Measurements from ENCODE around the gene MTHFD1. TPM values are rescaled to one million over a fixed set of nuclear protein-coding genes. Genes with fewer than 3 reads are reported as not detected.
"Not testable (repeated sequence)": the region's sequence is repeated elsewhere in the genome, so short reads cannot be mapped to it uniquely, and the experiment has no call there.

MTHFD1 gene
- 171 TPM for polyA plus RNA-seq (2013, experiment 1 of 2)
- 149 TPM for polyA plus RNA-seq (2013, experiment 2 of 2)

DNA sequence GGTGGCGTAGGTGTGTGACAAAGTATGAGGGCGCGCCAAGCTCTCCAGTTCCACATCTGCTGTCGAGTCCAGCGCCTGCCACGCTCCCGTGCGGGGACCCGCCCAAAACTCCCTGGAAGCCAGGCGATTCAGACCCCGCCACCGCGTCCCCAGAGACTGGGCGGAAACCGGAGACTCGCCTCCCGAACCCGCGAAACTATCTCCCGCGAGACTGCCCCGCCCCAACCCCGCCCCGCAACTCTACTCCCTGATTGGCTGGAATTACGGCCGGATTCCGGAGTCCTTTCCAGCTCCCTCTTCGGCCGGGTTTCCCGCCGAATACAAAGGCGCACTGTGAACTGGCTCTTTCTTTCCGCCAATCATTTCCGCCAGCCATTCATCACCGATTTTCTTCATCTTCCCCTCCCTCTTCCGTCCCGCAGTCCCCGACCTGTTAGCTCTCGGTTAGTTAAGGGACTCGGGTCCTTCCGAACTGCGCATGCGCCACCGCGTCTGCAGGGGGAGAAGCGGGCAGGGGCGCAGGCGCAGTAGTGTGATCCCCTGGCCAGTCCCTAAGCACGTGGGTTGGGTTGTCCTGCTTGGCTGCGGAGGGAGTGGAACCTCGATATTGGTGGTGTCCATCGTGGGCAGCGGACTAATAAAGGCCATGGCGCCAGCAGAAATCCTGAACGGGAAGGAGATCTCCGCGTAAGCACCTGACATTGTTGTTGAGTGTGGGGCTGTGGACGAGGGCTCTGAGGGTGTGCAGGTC, at the start of gene MTHFD1:
MTHFD1 (plus strand) TSS at position 572 of the 751 bp plus-strand sequence; CDS start at position 647, 75 bp downstream.
- H3K9me3 ChIP-seq (ENCODE audit: insufficient read depth, low read depth, low read length), result no peaks in the 10 kb centered on the region
- under 1% methylated on average over 58 of the region's 58 CpGs for WGBS
- no peaks in the 10 kb centered on the region for H3K27me3 ChIP-seq (ENCODE audit: insufficient read depth, low read length)
- peak within 1 kb of the TSS; percentile 77 for H3K4me3 ChIP-seq (ENCODE audit: low read length)
- H3K27ac ChIP-seq (ENCODE audit: low read depth, low read length), result peak within 1 kb of the TSS; percentile 94
- H3K4me1 ChIP-seq (ENCODE audit: insufficient read depth, low read length), result peaks cover 20% of the 10 kb centered on the region
- peak within 1 kb of the TSS; percentile 97 for H3K9ac ChIP-seq (ENCODE audit: low read depth, low read length)
- peaks cover 6% of the 10 kb centered on the region for H3K36me3 ChIP-seq (ENCODE audit: insufficient read depth, low read length)

- Histone ChIP-seq H3K9ac (ENCODE audit: low read depth, low read length) (peak overlapping the region; percentile 84), H3K27ac (ENCODE audit: low read depth, low read length) (peak overlapping the region; percentile 89), H3K9me3 (ENCODE audit: insufficient read depth, low read depth, low read length) (peaks cover 17% of the 10 kb centered on the region), H3K4me1 (ENCODE audit: insufficient read depth, low read length) (peaks cover 12% of the 10 kb centered on the region), H3K4me3 (ENCODE audit: low read length) (peak overlapping the region; percentile 89), H3K36me3 (ENCODE audit: insufficient read depth, low read length) (no peaks in the 10 kb centered on the region), H3K27me3 (ENCODE audit: insufficient read depth, low read length) (no peaks in the 10 kb centered on the region)
- WGBS, result under 1% methylated on average over 41 of the region's 49 CpGs
Observed at GRCh38 chr14:64338616-64339316, 49.4 kb upstream of the MTHFD1 start.

DNA sequence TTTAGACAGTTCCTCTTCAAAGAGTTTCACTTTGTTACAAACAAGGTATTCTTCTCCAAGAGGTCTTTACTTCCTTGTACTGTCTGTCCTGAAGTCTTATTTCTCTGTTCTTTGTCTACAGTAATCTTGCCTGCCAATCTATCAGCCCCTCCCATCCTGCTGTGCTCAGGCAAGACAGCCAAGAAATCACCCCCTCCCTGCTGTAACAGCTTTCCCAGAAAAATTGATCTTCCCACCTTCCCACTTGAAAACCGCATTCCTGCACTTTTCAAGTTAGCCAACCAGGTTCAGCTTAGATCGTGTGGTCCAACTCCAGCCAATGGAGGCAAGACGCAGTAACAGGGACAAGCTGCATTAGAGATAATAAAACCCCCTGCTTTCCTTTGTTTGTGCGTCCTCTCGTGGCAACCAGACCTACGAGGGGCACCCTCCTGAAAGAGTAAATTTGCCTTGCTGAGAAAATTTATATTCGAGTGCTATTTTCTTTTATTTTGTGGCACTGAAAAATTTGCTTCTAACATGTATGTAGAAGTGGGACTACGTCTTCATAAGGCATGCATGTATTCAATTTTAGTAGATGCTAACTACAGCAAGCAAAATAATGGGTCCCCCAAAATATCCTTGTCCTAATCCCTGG, 47.5 kb upstream of the MTHFD1 start:
- WGBS, result 90% methylated on average over 8 of the region's 8 CpGs
- Histone ChIP-seq H3K4me1 (ENCODE audit: insufficient read depth, low read length) (peaks cover 12% of the 10 kb centered on the region), H3K9ac (ENCODE audit: low read depth, low read length) (no peak overlapping the region), H3K27ac (ENCODE audit: low read depth, low read length) (no peak overlapping the region), H3K36me3 (ENCODE audit: insufficient read depth, low read length) (no peaks in the 10 kb centered on the region), H3K27me3 (ENCODE audit: insufficient read depth, low read length) (no peaks in the 10 kb centered on the region), H3K9me3 (ENCODE audit: insufficient read depth, low read depth, low read length) (peaks cover 17% of the 10 kb centered on the region), H3K4me3 (ENCODE audit: low read length) (no peak overlapping the region)

GRCh38 chr14:64347748-64348147, 40.4 kb upstream of the MTHFD1 start:
- 96% methylated on average over 3 of the region's 3 CpGs for WGBS
- Histone ChIP-seq H3K4me3 (ENCODE audit: low read length) (no peak overlapping the region), H3K27ac (ENCODE audit: low read depth, low read length) (no peak overlapping the region), H3K9me3 (ENCODE audit: insufficient read depth, low read depth, low read length) (no peaks in the 10 kb centered on the region), H3K36me3 (ENCODE audit: insufficient read depth, low read length) (no peaks in the 10 kb centered on the region), H3K4me1 (ENCODE audit: insufficient read depth, low read length) (no peaks in the 10 kb centered on the region), H3K9ac (ENCODE audit: low read depth, low read length) (no peak overlapping the region), H3K27me3 (ENCODE audit: insufficient read depth, low read length) (no peaks in the 10 kb centered on the region)

- Histone ChIP-seq H3K27ac (ENCODE audit: low read depth, low read length) (no peak overlapping the region), H3K4me3 (ENCODE audit: low read length) (no peak overlapping the region), H3K36me3 (ENCODE audit: insufficient read depth, low read length) (no peaks in the 10 kb centered on the region), H3K9ac (ENCODE audit: low read depth, low read length) (no peak overlapping the region), H3K27me3 (ENCODE audit: insufficient read depth, low read length) (no peaks in the 10 kb centered on the region), H3K9me3 (ENCODE audit: insufficient read depth, low read depth, low read length) (no peaks in the 10 kb centered on the region), H3K4me1 (ENCODE audit: insufficient read depth, low read length) (no peaks in the 10 kb centered on the region)
- 94% methylated on average over 5 of the region's 6 CpGs for WGBS
Observed at GRCh38 chr14:64349741-64350490, 38.2 kb upstream of the MTHFD1 start.

GRCh38 chr14:64363265-64363846, 24.8 kb upstream of the MTHFD1 start:
- Histone ChIP-seq H3K9me3 (ENCODE audit: insufficient read depth, low read depth, low read length) (no peaks in the 10 kb centered on the region), H3K27ac (ENCODE audit: low read depth, low read length) (no peak overlapping the region), H3K9ac (ENCODE audit: low read depth, low read length) (no peak overlapping the region), H3K4me1 (ENCODE audit: insufficient read depth, low read length) (no peaks in the 10 kb centered on the region), H3K27me3 (ENCODE audit: insufficient read depth, low read length) (no peaks in the 10 kb centered on the region), H3K4me3 (ENCODE audit: low read length) (no peak overlapping the region), H3K36me3 (ENCODE audit: insufficient read depth, low read length) (no peaks in the 10 kb centered on the region)
- 87% methylated on average over 3 of the region's 3 CpGs for WGBS

DNA sequence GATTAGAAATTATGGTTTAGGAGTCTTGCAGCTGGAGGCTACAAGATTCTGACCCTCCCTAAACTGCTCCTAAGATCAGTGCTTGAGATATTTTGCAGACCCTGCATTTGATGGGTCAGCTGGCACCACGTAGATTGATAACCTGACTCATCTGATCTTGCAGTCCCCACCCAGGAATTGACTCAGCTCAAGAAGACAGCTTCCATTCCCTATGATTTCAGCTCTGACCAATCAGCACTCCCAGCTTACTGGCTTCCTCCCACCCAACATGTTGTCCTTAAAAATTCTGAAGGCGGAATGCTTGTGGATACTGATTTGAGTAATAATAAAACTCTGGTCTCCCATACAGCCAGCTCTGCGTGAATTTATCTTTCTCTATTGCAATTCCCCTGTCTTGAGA, 23.2 kb upstream of the MTHFD1 start:
- no peaks in the 10 kb centered on the region for H3K27me3 ChIP-seq (ENCODE audit: insufficient read depth, low read length)
- no peaks in the 10 kb centered on the region for H3K9me3 ChIP-seq (ENCODE audit: insufficient read depth, low read depth, low read length)
- no peaks in the 10 kb centered on the region for H3K4me1 ChIP-seq (ENCODE audit: insufficient read depth, low read length)
- H3K27ac ChIP-seq (ENCODE audit: low read depth, low read length), result no peak overlapping the region
- H3K4me3 ChIP-seq (ENCODE audit: low read length), result no peak overlapping the region
- no peak overlapping the region for H3K9ac ChIP-seq (ENCODE audit: low read depth, low read length)
- H3K36me3 ChIP-seq (ENCODE audit: insufficient read depth, low read length), result no peaks in the 10 kb centered on the region
- 89% methylated on average over 3 of the region's 3 CpGs for WGBS

GRCh38 chr14:64365358-64365889, 22.7 kb upstream of the MTHFD1 start:
- not testable (repeated sequence) for H3K4me1 ChIP-seq (ENCODE audit: insufficient read depth, low read length); H3K36me3 ChIP-seq (ENCODE audit: insufficient read depth, low read length); H3K27ac ChIP-seq (ENCODE audit: low read depth, low read length); H3K27me3 ChIP-seq (ENCODE audit: insufficient read depth, low read length); H3K9ac ChIP-seq (ENCODE audit: low read depth, low read length); H3K9me3 ChIP-seq (ENCODE audit: insufficient read depth, low read depth, low read length); H3K4me3 ChIP-seq (ENCODE audit: low read length)
- 94% methylated on average over 8 of the region's 9 CpGs for WGBS

DNA sequence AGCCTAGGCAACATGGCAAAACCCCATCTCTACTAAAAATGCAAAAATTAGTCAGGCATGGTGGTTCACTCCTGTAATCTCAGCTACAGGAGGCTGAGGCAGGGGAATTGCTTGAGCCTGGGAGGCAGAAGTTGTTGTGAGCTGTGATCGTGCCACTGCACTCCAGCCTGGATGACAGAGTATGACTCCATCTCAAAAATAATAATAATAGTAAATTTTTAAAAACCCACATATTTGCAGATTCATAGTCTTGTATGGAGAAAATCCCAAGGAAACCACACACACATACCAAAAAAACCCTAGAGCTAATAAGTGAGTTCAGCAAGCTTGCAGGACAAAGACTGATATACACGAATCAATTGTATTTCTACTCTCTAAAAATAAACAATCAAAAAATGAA, 19.0 kb upstream of the MTHFD1 start:
- no peaks in the 10 kb centered on the region for H3K36me3 ChIP-seq (ENCODE audit: insufficient read depth, low read length)
- H3K9me3 ChIP-seq (ENCODE audit: insufficient read depth, low read depth, low read length), result no peaks in the 10 kb centered on the region
- no peaks in the 10 kb centered on the region for H3K27me3 ChIP-seq (ENCODE audit: insufficient read depth, low read length)
- H3K9ac ChIP-seq (ENCODE audit: low read depth, low read length), result no peak overlapping the region
- no peak overlapping the region for H3K4me3 ChIP-seq (ENCODE audit: low read length)
- H3K27ac ChIP-seq (ENCODE audit: low read depth, low read length), result no peak overlapping the region
- H3K4me1 ChIP-seq (ENCODE audit: insufficient read depth, low read length), result no peaks in the 10 kb centered on the region
- WGBS, result 100% methylated on average over 1 of the region's 2 CpGs

DNA sequence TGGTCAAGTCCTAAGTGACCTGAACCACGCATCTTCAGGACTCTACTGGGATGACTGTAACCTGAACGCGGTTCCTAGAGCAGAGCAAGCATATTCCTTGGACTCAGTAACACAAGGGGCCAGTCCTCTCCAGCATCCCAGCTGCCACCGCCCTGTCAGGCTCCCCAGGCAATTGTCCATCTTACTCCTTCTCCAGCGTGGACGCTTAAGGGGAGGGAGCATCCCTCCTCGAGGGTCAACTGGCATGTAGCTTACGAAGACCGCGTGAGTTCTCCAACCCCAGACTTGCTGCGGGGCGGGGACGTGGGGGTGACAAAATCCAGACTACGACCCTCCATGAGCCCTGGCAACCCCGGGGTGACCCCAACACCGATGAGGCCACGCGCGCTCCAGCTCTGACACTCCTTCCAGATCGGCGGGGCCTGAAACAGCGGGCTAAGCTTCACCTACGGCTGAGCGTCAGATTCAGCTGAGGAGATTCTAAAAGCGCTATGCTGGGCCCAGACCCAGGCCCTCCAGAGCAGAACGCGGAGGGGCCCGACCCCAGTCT, 846 bp upstream of the MTHFD1 start:
- Histone ChIP-seq H3K9me3 (ENCODE audit: insufficient read depth, low read depth, low read length) (no peaks in the 10 kb centered on the region), H3K36me3 (ENCODE audit: insufficient read depth, low read length) (peaks cover 6% of the 10 kb centered on the region), H3K9ac (ENCODE audit: low read depth, low read length) (peak overlapping the region; percentile 97), H3K4me3 (ENCODE audit: low read length) (peak overlapping the region; percentile 77), H3K4me1 (ENCODE audit: insufficient read depth, low read length) (peaks cover 14% of the 10 kb centered on the region), H3K27me3 (ENCODE audit: insufficient read depth, low read length) (no peaks in the 10 kb centered on the region), H3K27ac (ENCODE audit: low read depth, low read length) (peak overlapping the region; percentile 94)
- 1% methylated on average over 28 of the region's 28 CpGs for WGBS

All from HUES64 (cell line).